ENCODE data around the gene ACOT4.
A peak's percentile ranks its signal among the peaks of the same experiment; 100 is the strongest.
"Not testable (repeated sequence)": the region's sequence is repeated elsewhere in the genome, so short reads cannot be mapped to it uniquely, and the experiment has no call there.

ACOT4 gene

DNA sequence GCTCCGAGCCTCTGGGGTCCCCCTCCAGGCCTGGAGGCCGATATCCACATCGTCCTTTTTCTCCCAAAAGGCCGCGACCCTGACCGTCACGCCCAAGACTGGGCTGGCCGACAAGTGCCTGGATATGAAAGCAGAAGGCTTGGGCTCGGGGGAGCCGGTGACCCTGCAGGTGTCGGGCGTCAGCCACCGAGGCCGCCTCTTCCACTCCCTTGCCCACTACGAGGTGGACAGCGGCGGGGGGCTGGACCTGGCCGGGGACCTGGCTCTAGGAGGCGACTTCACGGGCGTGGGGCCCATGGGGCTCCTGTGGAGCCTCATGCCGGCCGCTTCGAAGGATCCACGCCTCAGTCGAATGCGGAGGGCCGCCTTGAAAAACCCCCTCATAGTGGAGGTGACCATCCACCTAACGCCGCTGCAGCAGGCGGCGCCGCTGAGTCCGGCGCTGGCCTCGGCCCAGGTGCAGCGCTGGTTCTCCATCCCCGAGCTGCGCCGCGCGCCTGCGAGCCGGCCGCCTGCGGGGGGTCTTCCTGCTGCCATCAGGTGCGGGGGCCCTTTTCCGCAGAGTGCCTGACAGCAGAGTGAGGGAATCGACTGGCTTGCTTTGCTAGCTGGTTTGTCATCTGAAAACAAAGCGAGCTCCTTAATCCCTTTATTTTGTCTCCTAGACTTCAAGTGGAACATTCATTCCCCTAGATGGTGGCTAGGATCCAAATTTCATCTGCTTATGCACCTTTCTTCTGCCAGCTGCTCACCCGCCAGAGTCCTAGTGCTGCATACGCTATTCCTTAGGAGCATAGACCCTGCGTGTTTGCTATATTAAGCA is 42.5 kb downstream of the ACOT4 start:
- DNase-seq = no peak

GRCh38 chr14:73636355-73636754 is 44.7 kb downstream of the ACOT4 start:
- not testable (repeated sequence) for DNase-seq

- no peak for DNase-seq
Measured at GRCh38 chr14:73637830-73638229, 46.2 kb downstream of the ACOT4 start.

GRCh38 chr14:73640796-73641365 is 49.2 kb downstream of the ACOT4 start:
- DNase-seq = no peak

- peak; percentile 71 to 86 (median 74) for DNase-seq
Measured at GRCh38 chr14:73644531-73645247, 53.0 kb downstream of the ACOT4 start, which contains the start of gene DNAL1. TSS of gene DNAL1 (plus strand) at chr14:73644986. CDS start at chr14:73645040, 54 bp downstream.

- DNase-seq = no peak
Measured at GRCh38 chr14:73645248-73645610, 53.6 kb downstream of the ACOT4 start.

Data from activated naive CD4-positive, alpha-beta T cell (primary cell).